ENCODE data around the gene KLK7.

KLK7 gene

DNA sequence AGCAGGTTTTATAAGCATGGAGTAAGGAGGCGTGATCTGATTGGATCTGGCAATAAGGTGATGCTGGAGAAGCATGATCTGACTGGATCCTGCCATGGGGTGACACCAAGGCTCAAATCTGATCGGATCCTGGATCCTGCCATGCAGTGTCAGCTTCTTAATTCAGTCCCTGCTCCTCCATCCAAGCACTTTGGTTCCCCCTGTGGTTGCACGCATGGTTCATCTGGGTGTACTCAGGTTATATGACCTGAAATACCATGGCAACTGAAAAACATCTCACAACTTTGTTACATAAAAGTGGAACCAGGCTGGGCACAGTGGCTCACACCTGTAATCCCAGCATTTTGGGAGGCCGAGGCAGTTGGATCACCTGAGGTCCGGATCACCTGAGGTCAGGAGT is 54.9 kb downstream of the KLK7 start:
- DNase-seq: no peak

Data from CD4-positive, alpha-beta T cell treated with Interleukin-17A for 4 hours (primary cell).